GM12872 (cell line): ENCODE measurements around the gene ST3GAL4.

Experiments used
- TF ChIP-seq, protein P1 (sequence below): IDR thresholded peaks from 3 replicates; pipeline ENCODE4 v1.5.1; 2011; ENCODE audit warnings: low read depth, mild to moderate bottlenecking, low read length, moderate library complexity; ENCODE audit not compliant: insufficient read depth

The ST3GAL4 gene

DNA sequence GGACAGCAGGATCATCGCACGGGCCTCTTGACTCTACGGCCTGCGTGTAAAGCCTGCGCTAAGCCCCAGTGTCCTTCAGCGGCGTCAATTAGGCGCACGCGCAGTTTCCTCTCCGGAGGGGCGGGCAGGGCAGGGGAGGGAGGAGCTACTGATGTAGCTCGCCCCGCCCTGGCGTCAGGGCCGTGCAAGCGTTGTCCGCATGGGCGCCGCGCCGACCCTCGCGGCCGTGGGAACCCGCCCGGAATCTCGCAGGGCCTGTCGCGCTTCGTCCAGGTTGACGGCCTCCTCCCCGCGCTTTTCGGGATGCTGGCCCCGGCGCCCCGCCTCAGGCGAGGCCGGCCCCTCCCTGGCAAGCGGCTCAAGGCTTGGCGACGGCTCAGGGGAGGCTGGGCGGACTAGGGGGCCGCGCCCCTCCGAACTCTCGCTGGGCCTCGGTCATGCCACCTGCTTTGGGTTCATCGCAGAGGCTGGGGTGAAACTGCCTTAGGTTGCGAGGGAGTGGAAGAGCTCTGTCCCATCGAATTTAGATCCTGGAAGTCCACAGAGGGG is 61.1 kb downstream of the ST3GAL4 start:
- TF ChIP-seq, protein P1, sequence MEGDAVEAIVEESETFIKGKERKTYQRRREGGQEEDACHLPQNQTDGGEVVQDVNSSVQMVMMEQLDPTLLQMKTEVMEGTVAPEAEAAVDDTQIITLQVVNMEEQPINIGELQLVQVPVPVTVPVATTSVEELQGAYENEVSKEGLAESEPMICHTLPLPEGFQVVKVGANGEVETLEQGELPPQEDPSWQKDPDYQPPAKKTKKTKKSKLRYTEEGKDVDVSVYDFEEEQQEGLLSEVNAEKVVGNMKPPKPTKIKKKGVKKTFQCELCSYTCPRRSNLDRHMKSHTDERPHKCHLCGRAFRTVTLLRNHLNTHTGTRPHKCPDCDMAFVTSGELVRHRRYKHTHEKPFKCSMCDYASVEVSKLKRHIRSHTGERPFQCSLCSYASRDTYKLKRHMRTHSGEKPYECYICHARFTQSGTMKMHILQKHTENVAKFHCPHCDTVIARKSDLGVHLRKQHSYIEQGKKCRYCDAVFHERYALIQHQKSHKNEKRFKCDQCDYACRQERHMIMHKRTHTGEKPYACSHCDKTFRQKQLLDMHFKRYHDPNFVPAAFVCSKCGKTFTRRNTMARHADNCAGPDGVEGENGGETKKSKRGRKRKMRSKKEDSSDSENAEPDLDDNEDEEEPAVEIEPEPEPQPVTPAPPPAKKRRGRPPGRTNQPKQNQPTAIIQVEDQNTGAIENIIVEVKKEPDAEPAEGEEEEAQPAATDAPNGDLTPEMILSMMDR: no peak

DNA sequence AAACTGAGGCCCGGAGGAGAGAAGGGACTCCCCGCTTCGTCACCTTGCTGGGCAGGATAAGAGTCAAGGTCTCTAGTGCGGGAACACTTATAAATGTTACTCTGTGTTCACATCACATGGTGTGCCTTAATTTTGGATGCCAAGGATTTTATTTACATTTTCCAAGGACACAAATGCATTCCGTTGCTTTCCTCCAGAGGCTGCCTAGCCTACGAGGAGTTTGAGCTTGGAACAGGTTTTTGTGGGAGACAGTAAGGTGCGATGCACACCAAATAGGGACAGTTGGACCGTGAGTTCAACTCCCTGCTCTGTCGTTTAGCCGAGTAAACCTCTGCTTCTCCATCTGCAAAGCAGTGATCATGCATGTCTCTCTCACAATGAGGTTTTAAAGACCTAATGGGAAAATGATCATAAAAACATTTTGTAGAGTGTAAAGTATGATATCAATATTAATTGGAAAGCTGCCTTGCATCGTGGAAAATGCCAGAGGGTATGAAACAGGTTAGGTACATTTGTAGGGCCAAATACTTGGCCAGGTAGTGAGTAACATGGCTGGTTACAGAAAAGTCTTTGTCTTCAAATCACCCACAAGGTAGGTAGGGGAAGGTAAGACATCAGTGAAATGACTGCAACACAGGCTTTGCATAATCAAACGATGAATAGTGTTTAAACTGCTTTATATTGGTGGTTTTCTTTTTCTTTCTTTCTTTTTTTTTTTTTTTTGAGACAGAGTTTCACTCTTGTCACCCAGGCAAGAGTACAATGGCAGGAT is 61.8 kb downstream of the ST3GAL4 start:
- TF ChIP-seq, protein P1: no peak

DNA sequence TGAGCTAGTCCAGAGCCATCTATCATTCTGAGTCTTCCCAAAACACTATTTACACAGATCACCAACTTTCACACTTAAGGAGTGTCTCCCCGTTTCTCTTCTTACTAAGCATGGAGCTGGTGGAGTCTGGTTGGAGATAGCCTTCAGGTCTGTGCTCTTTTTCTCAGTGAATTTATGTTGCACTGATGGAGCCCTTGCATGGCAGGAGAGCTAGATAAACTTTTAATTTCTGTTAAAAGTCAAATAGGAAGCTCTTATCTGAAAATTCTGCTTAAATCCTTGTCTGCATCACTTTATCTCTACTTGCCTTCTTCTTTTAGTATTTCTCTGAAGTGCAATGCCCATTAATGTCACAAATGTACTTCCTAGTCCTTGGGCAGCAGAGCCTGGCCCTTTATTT is 63.4 kb downstream of the ST3GAL4 start:
- TF ChIP-seq, protein P1: no peak

DNA sequence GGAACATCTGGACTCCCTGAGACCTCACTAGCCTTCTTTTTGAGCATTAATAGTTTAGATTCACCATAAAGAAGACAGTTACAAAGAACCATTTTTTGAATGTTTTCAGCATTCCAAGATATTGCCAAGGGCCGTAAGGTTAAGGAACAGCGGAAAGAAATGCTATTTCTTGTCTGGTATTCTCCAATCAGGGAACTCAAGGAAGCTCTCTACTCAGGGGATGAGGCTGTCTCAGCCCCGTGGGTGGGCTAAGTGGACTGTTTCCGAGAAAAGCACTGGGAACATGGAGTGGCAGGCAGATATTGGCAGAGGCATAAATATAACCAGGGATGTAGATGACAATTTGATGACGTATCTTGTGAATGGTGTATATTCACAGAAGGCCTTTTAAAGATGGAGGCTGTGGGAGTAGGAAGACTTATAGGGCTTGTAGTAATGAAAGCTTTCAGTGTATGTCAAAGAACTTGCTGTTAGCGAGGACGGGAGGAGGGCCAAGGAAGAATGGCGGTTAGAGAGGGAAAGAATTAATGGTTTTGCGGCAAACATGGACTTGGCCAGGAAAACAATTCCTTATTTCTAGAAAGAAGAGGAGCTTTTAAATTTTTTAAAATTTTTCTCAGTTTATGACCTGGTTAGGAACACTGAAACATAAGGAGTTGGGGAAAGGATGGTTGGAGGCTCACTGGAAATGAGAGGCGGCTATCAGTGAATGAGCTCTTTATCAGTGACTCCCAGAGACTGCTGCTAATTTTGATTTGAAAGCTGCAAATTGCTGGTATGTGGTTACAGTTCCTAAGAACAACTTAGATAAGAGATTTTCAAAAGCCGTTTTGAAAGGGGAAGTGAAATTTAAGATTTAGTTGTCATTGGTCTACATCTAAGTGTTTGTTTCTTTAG is 64.6 kb downstream of the ST3GAL4 start:
- TF ChIP-seq, protein P1: no peak

DNA sequence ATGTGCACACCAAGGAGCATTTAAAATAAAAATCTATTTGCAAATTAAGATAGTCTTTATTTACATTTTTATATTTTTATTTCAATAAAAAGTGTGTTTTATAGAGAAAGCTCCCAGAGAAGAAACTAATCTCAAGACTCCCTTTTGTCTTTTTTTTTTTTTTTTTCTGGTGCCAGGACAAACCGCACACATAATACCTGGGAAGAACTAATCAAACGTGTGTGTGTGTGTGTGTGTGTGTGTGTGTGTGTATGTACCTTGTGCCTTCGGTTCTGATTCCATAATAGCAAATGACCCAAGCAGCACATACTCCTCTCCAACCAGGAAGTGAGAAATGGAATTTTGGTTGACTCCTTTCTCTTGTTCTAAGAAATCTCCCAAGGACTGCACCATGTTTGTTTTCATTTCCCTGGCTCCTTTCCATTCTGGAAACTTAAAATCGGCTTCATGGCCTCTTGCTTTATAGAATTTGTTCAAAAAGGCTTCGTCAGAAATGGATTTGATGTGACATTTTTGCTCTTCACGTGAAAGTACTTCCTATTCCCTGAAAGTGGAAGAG is 65.3 kb downstream of the ST3GAL4 start:
- TF ChIP-seq, protein P1: no peak

DNA sequence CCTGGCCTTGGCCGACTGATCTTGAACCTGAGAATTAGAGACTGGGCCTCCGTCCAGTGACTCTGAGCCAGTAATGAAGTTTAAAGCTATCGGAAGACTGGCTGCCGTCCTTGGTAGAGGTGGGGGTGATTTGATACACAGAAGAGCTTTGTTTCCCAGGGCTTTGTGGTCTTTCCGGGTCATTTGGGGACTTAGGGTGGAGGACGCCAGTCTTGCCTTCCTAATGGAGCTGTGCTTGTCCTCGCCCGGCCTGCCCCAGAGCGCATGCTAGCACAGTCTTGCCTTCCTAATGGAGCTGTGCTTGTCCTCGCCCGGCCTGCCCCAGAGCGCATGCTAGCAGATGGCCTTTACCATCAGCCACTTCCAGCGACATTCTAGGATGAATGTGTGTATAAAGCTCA is 65.8 kb downstream of the ST3GAL4 start:
- TF ChIP-seq, protein P1: no peak

DNA sequence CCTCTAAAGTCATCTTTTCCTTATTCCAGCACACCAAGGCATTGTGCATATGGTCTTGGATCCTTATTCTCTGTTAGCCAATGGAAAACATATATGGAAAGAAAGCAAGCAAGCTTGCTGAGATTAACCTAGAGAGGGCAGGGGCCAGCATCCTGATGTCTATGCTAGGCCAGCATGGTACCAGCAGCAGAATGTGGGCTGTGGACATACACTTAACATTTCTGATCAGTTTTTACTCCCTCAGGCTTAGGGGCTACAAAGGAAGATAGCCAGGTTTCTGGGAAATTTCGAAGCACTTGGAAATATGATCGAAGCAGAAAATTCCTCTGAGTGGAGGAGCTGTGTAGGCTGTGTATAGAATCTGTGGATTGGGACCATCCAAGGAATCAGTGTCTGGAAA is 67.0 kb downstream of the ST3GAL4 start:
- TF ChIP-seq, protein P1: no peak
